ENCODE results near the gene CFAP92. TPM values are rescaled to one million over a fixed set of nuclear protein-coding genes. Genes with fewer than 3 reads are reported as not detected.

Gene CFAP92
- total and polyA plus RNA-seq, 11 donors: 0.12 to 1.8 (median 0.36) TPM; not detected in 3

DNA sequence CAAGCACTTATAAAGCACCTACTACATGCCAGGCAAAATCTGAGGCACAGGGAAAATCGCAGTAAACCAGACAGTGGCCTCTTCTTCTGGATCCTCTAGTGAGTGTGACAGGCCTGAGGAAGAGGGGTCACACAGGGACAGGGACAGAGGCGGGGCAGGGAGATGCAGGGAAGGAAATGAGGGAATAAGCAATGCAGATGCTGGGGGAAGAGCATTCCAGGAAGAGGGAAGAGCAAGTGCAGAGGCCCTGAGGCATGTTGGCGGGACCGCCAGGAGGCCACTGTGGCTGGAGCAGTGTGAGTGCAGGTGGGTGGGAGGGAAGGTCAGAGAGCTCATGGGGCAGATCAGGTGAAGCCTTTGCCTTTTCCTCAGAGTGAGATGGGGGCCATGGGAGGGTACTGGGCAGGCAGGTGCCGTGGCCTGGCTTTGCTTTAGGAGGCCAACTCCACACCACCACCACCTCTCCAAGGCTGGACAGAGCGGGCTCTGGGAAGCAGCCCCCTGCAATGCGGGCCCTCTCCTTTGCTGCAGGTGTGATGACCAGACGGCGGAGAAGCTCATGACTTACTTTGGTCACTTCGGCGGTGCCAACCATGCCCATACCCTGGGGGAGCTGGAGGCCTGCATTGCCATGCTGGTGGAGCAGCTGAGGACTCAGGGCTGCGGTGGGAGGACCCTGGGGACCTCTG lies 39.9 kb upstream of the CFAP92 start:
- Histone ChIP-seq H3K36me3 (peaks cover 0 to 26% (median 0%) of the 10 kb centered on the region in 9 donors), H3K4me3 (no peak overlapping the region), H3K27ac (no peak overlapping the region), H3K9me3 (no peaks in the 10 kb centered on the region), H3K27me3 (no peaks in the 10 kb centered on the region), H3K4me1 (peaks cover 0 to 6% (median 0%) of the 10 kb centered on the region in 12 donors)
- peak in 2 of 4 donors; percentile 13 to 50 for ATAC-seq
- TF ChIP-seq, protein P1, sequence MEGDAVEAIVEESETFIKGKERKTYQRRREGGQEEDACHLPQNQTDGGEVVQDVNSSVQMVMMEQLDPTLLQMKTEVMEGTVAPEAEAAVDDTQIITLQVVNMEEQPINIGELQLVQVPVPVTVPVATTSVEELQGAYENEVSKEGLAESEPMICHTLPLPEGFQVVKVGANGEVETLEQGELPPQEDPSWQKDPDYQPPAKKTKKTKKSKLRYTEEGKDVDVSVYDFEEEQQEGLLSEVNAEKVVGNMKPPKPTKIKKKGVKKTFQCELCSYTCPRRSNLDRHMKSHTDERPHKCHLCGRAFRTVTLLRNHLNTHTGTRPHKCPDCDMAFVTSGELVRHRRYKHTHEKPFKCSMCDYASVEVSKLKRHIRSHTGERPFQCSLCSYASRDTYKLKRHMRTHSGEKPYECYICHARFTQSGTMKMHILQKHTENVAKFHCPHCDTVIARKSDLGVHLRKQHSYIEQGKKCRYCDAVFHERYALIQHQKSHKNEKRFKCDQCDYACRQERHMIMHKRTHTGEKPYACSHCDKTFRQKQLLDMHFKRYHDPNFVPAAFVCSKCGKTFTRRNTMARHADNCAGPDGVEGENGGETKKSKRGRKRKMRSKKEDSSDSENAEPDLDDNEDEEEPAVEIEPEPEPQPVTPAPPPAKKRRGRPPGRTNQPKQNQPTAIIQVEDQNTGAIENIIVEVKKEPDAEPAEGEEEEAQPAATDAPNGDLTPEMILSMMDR (IDR thresholded peaks at IDR 0.05): no peak
- no peak for TF ChIP-seq POLR2A (IDR thresholded peaks at IDR 0.05)
- WGBS, 4 donors: 75 to 89% (median 85%) methylated on average over 8 to 12 of the region's 12 CpGs
- intact Hi-C loops (cut with DNase I): loop anchor here in 1 of 10 donors (10.0 kb wide), 1 partner anchor 49 kb away; no protein-coding TSS in a partner anchor
- no peak for DNase-seq

GRCh38 chr3:129033151-129033550 lies 39.3 kb upstream of the CFAP92 start:
- H3K27ac ChIP-seq: no peak overlapping the region
- H3K27me3 ChIP-seq: no peaks in the 10 kb centered on the region
- H3K9me3 ChIP-seq: no peaks in the 10 kb centered on the region
- no peak for DNase-seq
- ATAC-seq: no peak
- intact Hi-C loops (cut with DNase I): loop anchor here in 1 of 10 donors (10.0 kb wide), 1 partner anchor 48 kb away; no protein-coding TSS in a partner anchor
- whole genome bisulfite sequencing, 4 donors: 86 to 92% (median 88%) methylated on average over 7 of the region's 7 CpGs
- H3K4me3 ChIP-seq: no peak overlapping the region
- peaks cover 0 to 26% (median 0%) of the 10 kb centered on the region in 9 donors for H3K36me3 ChIP-seq
- H3K4me1 ChIP-seq: peaks cover 0 to 6% (median 0%) of the 10 kb centered on the region in 12 donors
- TF ChIP-seq POLR2A (IDR thresholded peaks at IDR 0.05): no peak
- TF ChIP-seq, protein P1 (IDR thresholded peaks at IDR 0.05): no peak

DNA sequence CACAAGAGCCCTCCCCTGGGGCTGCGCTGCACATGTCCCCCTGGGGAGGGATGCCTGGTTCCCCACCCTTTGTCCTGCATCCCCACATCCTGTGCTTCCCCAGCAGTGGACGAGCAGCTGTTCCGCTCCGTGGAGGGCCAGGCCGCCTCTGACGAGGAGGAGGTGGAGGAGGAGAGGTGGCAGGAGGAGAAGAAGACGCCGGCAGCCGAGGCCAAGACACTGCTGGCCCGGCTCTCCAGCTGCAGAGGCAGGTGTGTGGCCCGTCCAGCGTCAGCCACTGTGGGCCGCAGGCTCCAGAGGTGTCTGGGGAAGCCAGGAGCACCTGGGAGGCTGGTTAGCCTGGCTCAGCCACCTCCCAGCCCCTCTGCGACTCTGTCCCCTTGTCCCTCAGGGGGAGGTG lies 38.8 kb upstream of the CFAP92 start:
- no peak overlapping the region for H3K27ac ChIP-seq
- H3K27me3 ChIP-seq: no peaks in the 10 kb centered on the region
- 50 to 88% (median 66%) methylated on average over 8 to 14 of the region's 14 CpGs for WGBS, 4 donors
- H3K9me3 ChIP-seq: no peaks in the 10 kb centered on the region
- H3K4me3 ChIP-seq: no peak overlapping the region
- DNase-seq (no peak), ATAC-seq (peak in 1 of 4 donors; percentile 40)
- no peak for TF ChIP-seq POLR2A (IDR thresholded peaks at IDR 0.05)
- TF ChIP-seq, protein P1 (IDR thresholded peaks at IDR 0.05): no peak
- peaks cover 0 to 26% (median 0%) of the 10 kb centered on the region in 9 donors for H3K36me3 ChIP-seq
- H3K4me1 ChIP-seq: peaks cover 0 to 6% (median 0%) of the 10 kb centered on the region in 12 donors
- intact Hi-C loops (cut with DNase I): loop anchor here in 1 of 10 donors (10.0 kb wide), 1 partner anchor 48 kb away; no protein-coding TSS in a partner anchor

DNA sequence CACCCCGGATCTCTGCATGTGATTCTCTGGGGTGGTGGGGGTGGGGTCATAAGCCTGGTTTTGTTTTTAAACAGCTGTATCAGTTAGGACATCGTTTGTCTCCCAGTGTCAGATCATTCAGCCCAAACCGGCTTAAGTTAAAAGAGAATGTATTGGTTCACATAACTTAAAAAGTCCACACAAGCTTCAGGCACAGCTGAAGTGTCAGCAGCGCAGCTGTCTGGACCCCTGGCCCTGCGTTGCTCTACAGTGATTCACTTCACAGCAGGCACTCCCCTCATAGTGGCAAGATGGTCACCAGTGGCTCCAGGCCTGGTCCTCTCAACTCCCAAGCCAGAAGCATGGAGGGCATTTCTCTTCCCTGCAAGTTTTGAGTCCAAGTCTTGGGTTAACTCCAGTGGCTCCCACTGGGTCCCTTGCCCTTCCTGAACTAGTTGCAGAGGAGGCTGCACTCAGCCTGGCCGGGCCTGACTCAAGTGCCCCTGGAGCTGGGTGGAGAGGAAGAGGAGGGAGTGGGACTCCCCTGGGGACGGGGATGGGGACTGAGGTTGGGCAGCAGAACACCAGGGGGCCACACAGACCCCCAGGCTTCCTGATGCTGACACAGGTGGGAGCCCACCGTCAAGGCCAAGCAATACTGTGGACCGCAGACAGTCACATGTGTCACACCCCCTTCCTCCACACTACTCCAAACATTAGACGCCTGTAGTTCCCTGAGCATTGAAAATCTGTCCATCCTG lies 37.8 kb upstream of the CFAP92 start:
- Histone ChIP-seq H3K36me3 (peaks cover 0 to 18% (median 0%) of the 10 kb centered on the region in 9 donors), H3K4me3 (no peak overlapping the region), H3K27ac (peak overlapping the region in 1 of 12 donors; percentile 8), H3K4me1 (peaks cover 0 to 9% (median 4%) of the 10 kb centered on the region in 12 donors), H3K27me3 (no peaks in the 10 kb centered on the region), H3K9me3 (no peaks in the 10 kb centered on the region)
- ATAC-seq: no peak
- TF ChIP-seq, protein P1 (IDR thresholded peaks at IDR 0.05): no peak
- no peak for TF ChIP-seq POLR2A (IDR thresholded peaks at IDR 0.05)
- intact Hi-C loops (cut with DNase I): loop anchor here in 1 of 10 donors (10.0 kb wide), 1 partner anchor 47 kb away; no protein-coding TSS in a partner anchor
- DNase-seq: no peak
- 85 to 90% (median 87%) methylated on average over 10 of the region's 10 CpGs for WGBS, 4 donors

Measured in heart left ventricle (tissue), 16 donors.